ENCODE results near the gene SACM1L.

SACM1L gene

GRCh38 chr3:45792516-45793172 is 103.4 kb downstream of the SACM1L start:
- no peak for DNase-seq

GRCh38 chr3:45793482-45794176 is 104.4 kb downstream of the SACM1L start:
- no peak for DNase-seq

GRCh38 chr3:45794177-45794560 is 105.0 kb downstream of the SACM1L start:
- no peak for DNase-seq

DNA sequence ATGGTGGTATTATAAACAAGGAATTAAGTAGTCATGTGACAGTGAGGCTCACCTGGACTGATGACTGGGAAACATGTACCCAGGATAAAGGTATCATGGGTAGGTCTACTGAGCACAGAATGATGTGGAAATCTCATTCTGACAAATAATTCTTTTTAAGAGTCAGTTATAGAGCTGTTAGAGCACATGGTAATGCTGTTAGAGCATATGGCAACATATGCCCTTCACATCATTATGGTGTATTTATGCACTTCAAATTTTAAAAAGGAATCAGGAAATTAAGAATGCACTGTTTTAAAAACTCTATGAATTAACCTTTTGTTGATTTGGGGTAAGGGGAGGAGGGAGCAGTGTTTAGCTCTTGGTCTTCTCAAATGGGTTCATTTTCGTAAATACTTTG is 105.5 kb downstream of the SACM1L start:
- no peak for DNase-seq

All from activated T-cell treated with anti-CD3 and anti-CD28 coated beads for 4 hours (primary cell).